NCI-H524 (cell line): ENCODE data around the gene DEFB123.
A peak's percentile ranks its signal among the peaks of the same experiment; 100 is the strongest.

Experiments used
- DNase-seq, 2 experiments: peaks; one replicate each; lab custom pipeline; 2025; lab: John Stamatoyannopoulos, UW

The DEFB123 gene

DNA sequence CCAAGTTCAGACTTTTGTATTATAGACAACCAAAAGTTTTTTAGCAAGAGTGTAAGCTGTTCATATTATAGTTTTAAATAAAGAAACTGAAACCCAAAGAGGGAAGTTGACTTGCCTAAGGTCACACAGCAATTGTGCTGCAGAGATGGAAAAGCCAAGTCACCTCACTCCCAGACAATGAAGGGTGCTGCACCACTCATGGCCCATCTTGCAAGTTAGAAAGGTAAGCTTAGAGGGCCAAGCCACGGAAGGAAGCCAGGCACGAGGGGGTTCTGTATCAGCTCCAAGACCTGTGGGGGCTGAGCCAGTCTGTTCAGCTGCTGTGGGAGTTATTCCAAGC, 33.6 kb downstream of the DEFB123 start:
- no peak for DNase-seq

DNA sequence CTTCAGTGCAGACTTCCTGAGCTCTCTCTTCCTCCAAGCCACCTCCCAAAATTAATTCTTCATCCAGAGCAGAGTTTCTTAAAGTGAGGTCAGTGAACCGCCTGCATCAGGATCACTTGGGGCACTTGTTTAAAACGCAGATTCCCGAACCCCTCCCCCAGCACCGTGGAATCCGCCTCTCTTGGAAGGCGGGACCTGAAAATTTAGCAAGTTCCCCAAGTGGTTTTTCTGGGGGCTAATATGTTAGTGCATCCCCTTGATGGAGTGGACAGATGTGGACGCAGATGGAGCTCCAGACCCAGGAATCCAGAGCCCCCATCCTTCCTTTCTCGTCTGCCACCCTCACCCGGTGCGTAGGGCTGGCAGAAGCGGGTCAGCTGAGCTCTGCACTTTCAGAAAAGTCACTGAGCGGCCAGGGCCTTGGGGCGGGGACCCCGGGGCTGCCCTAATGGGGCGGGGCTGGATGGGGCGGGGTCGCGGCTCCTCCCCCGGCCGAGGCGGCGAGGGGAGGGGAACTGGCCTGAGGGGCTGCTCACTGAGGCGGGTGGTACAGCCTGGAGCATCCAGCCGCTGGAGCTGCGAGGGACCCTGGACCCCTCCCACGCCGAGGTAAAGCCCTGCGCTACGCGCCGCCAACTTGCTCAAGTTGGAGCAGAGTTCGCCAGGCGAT, 34.5 kb downstream of the DEFB123 start, which contains the start of the genes DEFB124 and REM1:
TSS of gene DEFB124 (minus strand) at position 370 of the 670 bp plus-strand sequence. CDS start 2,114 bp downstream, outside the sequence.
TSS of gene REM1 (plus strand) at position 531 of the 670 bp plus-strand sequence. CDS start 1,158 bp downstream, outside the sequence.
- no peak for DNase-seq

DNA sequence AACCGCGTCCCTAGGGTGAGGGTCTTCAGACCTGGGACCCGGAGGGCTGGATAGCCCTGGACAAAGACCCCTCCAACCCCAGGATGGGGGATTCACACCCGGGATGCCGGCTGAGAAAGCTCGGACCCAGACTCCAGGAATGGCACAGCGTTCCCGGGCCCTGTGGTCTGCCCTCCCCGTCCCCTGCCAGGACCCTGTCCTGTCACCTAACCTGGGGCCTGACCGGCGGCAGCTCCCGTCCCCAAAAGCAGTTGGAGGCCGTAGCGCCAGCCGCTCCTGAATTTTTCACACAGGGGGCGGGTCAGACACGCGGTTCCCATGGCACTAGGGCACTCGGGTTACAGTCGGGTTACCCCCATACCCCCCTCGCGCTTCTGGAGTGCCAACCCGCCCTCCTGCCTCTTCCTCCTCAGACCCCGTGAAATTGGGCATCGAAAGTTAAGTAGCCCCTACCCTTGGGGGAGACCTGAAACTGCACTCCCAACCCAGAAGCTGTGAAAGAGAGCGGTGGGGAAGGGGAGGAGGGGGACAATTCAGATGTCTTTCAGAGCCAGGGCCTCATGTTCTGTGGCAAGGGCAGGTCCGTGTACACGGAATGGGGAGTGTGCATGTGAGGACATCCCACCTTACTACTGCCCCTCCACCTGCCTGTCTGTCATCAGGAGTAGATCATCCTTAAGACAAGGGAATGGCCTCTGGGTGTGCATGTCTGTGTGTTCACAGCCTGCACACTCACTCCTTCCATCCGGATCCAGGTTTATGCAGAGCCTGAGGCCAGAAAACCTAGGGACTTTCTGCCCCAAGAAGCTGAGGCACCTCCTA, 35.3 kb downstream of the DEFB123 start:
- no peak for DNase-seq

DNA sequence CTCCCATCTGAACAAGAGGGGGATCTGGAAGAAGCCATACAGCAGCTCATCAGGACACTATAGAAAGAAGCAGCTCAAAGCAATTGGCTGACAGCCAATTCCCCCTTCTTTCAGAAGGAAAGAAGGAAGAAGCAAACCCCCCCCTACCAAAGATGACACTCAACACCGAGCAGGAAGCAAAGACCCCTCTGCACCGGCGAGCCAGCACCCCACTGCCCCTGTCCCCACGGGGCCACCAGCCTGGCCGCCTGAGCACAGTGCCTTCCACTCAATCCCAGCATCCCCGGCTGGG, 35.8 kb downstream of the DEFB123 start:
- no peak for DNase-seq

DNA sequence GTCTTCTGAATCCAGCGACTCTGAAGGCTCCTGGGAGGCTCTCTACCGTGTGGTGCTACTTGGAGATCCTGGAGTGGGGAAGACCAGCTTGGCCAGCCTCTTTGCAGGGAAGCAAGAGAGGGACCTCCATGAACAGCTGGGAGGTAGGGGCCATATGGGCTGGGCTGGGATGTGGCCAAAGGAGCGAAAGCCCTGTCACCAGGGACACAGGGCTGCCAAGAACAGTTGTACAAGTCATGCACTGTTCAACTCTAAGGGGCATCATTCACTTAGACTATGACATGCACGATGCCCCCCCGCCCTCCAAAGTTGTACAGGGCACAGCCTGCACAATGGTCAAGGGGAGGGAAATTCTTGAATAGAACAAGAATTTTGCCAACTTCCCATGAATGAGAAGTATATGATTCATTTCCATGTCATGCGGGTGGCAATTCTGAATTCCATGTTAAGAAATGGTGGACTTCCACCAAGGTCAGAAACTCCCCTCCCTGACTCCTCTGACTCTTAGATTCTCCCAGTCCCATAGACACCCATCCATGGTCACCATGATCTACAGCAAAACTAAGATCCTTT, 36.3 kb downstream of the DEFB123 start:
- peak in 1 of 2 experiments; percentile 39 for DNase-seq

DNA sequence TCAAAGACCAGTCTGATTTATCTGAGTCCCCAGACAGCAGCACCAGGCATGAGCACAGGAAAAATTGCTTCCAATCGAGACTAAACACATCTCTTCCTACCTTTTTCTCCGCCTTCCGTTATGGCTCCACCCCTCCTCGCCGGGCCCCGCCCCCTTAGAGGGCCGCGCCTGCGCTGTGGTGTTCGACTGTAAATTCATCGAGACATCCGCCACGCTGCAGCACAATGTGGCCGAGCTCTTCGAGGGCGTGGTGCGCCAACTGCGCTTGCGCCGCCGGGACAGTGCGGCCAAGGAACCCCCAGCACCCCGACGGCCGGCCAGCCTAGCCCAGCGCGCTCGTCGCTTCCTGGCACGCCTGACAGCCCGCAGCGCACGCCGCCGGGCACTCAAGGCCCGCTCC, 43.6 kb downstream of the DEFB123 start:
- DNase-seq, result no peak

DNA sequence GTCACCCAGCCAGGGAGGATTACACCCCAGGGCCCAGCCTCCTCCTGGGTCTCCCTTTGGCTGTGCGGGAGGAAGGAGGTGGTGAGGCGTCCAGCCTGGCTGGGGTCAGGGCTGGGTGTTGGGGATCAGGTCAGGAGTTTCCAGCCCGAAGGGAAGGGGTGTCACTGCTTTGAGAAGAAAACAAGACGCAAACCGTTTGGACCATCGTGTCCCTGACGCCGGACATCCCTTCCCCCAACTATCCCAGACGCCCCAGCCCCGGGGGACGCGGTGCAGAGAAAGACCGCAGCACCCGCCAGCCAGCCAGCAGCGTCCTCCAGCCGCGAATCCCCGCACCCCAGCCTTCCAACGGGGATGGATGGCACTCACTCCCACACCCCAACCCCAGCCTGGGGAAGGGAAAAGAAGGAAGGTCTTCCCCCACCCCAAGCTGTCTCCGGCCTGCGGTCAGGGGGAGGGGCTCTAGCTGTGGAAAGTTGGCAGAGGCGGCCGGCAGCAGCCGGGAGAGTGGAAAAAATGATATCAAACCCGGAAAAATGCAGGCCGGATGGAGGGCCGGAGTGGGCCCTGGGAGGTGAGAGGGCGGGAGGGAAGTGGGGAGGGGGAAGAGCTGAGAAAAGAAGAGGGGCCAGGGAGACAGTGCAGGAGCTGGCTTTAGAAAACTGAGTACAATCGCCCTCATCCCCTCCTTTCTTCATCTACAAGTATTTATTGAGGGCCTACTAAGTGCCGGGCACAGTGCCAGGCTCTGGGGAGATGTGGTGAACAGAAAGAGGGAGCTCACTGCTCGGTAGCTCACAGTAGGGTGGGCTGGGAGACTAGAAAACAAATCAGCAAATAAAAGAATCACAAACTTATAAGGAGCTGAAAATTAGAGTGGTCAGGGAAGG, 45.3 kb downstream of the DEFB123 start:
- no peak for DNase-seq

DNA sequence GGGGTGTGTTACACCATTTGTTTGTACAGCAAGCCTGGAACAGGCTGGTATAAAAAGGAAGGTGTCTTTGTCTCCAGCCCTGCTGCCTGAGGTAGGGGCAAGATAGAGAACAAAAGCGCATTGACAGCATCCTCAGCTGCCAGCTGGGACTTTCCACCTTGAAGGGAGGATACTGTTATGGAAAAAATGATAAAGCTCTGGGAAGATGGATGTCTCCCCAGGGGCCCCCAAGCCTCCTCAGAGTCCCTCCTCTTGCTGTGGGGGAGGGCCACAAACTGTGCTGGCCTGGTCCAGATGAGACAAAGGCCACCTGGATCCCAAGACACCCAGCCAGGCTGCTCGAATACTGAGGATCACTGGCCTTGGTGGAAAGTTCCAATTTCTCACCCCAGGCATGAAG, 47.7 kb downstream of the DEFB123 start:
- no peak for DNase-seq

DNA sequence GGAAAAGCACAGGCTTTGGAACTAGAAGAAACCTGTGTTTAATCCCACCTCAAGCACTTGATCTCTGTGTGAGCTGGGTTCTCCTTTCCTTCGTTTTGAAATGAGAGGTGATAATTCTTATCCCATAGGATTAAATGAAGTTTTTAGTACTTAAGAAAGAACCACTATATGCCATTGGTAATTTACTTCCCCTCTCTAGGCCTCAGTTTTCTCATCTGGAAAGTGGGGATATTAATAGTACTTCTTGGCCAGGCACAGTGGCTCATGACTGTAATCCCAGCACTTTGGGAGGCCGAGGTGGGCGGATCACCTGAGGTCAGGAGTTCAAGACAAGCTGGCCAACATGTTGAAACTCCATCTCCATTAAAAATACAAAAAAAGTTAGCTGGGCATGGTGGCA, 48.7 kb downstream of the DEFB123 start:
- DNase-seq, result no peak

DNA sequence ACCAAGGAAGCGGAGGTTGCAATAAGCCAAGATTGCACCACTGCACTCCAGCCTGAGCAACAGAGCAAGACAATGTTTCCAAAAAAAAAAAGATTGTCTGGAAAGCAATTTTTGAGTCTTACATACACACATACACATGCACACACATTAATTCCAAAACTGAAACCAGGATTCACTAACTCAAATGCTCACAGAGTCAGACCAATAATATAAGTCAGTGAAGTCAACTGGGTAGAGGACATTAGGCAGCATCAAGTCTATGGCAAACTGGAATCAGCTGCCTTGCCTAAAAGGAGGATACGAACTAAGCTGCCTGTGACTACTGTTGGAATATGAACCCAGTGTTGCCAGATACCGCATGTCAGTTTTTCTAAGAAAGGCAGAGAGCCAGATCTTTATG, 50.3 kb downstream of the DEFB123 start:
- DNase-seq, result no peak

DNA sequence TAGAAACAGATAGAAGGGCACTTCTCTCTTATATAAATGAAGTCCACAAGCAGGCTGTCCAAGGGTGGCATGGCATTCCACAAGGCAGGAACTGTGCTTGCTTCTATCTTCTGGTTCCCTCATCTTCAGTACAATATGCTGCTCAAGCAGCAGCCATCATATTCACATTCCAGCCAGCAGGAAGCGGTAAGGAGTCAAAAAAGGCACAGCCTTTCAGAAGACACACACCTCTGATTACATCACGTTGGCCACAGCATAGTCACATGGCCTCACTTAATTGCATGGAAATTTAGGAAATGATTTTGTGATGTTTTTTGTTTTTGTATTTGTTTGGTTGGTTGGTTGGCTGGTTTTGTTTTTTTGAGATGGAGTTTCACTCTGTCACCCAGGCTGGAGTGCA, 53.7 kb downstream of the DEFB123 start:
- DNase-seq, result peak in 1 of 2 experiments; percentile 16

DNA sequence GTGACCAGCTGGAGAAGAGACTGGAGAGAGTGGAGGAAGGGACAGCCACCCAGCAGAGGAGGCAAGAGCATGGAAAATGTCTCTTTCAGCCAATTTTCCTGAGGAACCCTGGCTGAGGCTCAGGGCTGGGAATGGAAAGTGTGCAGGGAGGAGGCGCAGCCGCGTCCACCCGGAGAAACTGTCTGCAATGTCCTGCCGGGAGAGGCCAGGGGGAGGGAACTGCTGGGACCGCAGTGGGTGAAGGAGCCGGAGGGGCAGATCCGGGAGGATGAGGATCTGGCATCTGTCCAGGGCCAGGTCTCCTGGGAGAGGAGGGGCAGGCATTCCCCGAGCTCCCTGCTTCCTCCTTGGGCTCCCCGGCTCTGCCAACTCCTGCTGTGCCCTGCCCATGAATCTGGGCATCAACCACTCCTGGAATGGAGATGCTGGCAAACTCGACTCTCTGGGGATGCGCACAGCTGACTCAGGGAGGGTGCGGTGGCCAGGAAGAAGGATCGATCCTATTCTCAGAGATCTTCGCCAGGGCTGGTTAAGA, 56.4 kb downstream of the DEFB123 start:
- peak in 1 of 2 experiments; percentile 48 for DNase-seq

DNA sequence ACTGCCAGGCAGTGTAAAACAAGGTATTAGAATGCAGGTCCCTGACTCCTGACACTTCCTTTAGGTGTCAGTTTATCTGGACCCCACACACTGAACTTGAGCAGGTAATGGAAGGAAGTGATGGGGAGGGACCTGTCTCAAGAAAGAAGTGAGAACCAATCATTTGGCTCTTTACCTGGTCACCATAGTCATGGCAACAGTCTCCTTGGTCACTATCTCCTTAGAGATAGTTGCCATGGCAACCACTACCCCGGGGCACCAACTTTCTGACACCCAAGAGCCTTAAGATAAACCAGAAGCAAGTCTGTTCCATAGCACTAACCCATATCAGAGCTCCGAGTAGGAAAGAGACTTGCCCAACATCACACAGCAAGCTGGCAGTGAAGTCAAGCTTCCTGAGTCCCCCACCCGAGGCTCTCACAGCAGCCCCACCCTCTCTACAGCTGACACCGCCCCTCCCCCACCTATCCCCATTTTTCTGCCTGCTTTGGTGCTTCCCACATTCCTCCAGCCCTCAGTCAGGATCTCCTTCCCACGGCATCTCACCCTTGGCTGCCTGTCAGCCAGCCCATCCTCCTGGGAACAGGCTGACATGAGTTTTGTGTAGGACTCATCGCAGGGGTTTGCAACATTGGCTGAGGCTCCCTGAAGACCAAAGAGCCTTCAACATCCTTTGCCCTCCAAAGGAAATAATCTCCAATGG, 57.6 kb downstream of the DEFB123 start:
- DNase-seq, result no peak
